ENCODE results near the gene ABCB9. TPM values are rescaled to one million over a fixed set of nuclear protein-coding genes. Genes with fewer than 3 reads are reported as not detected.
A peak's percentile ranks its signal among the peaks of the same experiment; 100 is the strongest.

Gene ABCB9
- total RNA-seq, 1 donor from 2014 or later: 4.2 TPM

DNA sequence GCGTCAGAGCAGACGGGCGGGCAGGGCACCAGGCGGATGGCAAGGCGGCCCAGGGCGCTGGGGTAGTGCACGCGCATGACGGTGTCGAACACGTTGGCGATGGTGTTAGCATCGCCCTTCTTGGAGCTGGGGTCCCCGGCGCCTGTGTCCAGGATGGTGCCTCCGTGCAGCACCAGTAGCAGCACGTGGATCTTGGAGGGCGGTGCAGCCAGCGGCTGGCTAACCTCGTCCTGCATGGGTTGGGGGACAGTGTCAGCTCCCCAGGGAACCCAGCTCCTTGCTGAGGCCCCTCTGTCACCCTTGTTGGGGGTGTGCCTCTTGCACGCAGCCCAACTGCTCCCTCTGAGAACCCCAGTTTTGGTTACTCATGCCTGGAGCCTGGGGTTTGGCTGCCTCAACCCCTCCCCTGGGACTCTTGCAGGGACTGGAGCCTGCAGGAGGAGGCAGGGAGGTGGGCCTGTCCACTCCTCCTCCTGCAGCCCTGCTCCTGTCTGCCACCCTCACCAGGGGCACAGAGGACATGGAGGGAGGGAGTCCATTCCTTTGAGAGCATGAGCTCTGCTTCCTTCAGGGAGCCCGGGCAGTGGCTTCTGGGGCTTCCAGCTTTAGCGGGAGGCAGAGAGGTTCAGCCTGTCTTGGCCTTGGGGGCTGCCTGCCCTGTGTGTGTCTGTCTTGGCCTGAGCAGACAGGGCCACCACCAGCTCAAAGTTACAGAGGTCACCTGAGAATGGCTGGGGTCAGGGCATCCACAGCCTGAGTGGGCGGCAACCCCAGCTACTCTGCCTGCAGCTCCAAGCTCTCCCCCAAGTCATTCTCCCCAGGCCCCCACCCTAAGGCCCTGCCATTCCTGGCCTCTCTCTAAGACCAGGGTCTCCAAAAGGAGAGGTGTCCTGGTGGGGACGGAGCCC, 31.3 kb upstream of the ABCB9 start:
- no peak for DNase-seq (ENCODE audit: extremely low spot score in 2 of 2)
- Histone ChIP-seq H3K4me3 (no peak overlapping the region), H3K4me1 (peaks cover 12% of the 10 kb centered on the region), H3K27ac (no peak overlapping the region), H3K9me3 (no peaks in the 10 kb centered on the region), H3K36me3 (peaks cover 0 to 24% of the 10 kb centered on the region in 2 donors), H3K27me3 (no peaks in the 10 kb centered on the region)
- intact Hi-C loops (cut with DNase I): no loop called here
- TF ChIP-seq POLR2AphosphoS5 (IDR thresholded peaks at IDR 0.05; ENCODE audit: insufficient read depth in 1 of 2, low read depth in 1 of 2) (no peak), POLR2A (IDR thresholded peaks at IDR 0.05) (no peak)

GRCh38 chr12:122996621-122997342, 30.5 kb upstream of the ABCB9 start:
- no peaks in the 10 kb centered on the region for H3K27me3 ChIP-seq
- no peak for DNase-seq (ENCODE audit: extremely low spot score in 2 of 2)
- no peaks in the 10 kb centered on the region for H3K9me3 ChIP-seq
- TF ChIP-seq CTCF (IDR thresholded peaks at IDR 0.05) (no peak), POLR2A (IDR thresholded peaks at IDR 0.05) (no peak), POLR2AphosphoS5 (IDR thresholded peaks at IDR 0.05; ENCODE audit: insufficient read depth in 1 of 2, low read depth in 1 of 2) (no peak)
- no peak overlapping the region for H3K27ac ChIP-seq
- no peak overlapping the region for H3K4me3 ChIP-seq
- peaks cover 12% of the 10 kb centered on the region for H3K4me1 ChIP-seq
- H3K36me3 ChIP-seq: peaks cover 0 to 24% of the 10 kb centered on the region in 2 donors
- intact Hi-C loops (cut with DNase I): no loop called here

GRCh38 chr12:122996188-122996601, 29.9 kb upstream of the ABCB9 start:
- TF ChIP-seq POLR2A (IDR thresholded peaks at IDR 0.05) (no peak), POLR2AphosphoS5 (IDR thresholded peaks at IDR 0.05; ENCODE audit: insufficient read depth in 1 of 2, low read depth in 1 of 2) (no peak), CTCF (IDR thresholded peaks at IDR 0.05) (no peak)
- intact Hi-C loops (cut with DNase I): no loop called here
- Histone ChIP-seq H3K36me3 (peaks cover 0 to 19% of the 10 kb centered on the region in 2 donors), H3K27me3 (no peaks in the 10 kb centered on the region), H3K4me1 (peaks cover 12% of the 10 kb centered on the region), H3K9me3 (no peaks in the 10 kb centered on the region), H3K4me3 (no peak overlapping the region), H3K27ac (peak overlapping the region; percentile 4)
- no peak for DNase-seq (ENCODE audit: extremely low spot score in 2 of 2)

DNA sequence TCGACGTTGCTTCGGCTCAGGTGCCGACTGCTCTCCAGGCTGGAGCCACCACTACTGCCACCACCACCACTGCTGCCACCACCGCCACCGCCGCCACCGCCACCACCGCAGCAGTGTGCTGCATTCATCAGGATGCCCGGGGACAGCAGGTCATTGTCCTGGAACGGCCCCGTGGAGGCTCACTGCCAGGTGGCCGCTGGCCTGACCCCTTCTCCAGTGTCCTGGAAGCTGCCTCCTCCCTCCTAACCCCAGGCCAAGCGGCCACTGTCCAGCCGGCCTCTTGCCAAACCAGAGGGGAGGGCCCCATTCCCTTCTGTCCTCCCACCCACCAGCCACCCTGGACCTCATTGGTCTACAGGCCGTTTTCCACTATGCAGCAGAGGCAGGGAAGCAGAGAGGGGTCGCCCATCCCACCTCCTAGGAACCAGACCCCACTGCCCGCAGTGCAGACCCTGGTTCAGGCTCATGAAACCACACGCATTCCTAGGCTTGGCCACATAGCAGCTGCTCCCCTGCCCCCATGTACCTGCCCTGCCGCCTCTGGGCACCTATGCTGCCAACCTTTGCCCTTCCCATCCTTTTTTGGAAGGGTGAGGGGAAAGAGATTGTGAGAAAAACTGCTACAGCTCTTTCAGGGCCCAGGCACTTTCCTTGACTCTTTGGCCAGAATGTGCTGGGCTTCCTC, 29.4 kb upstream of the ABCB9 start:
- intact Hi-C loops (cut with DNase I): loop anchor here (2.0 kb wide), 1 partner anchor 55 kb away; no protein-coding TSS in a partner anchor
- DNase-seq (ENCODE audit: extremely low spot score in 2 of 2): no peak
- no peak for TF ChIP-seq POLR2A (IDR thresholded peaks at IDR 0.05)
- TF ChIP-seq POLR2AphosphoS5 (IDR thresholded peaks at IDR 0.05; ENCODE audit: insufficient read depth in 1 of 2, low read depth in 1 of 2): no peak
- no peak for TF ChIP-seq CTCF (IDR thresholded peaks at IDR 0.05)
- Histone ChIP-seq H3K27ac (peak overlapping the region; percentile 4), H3K9me3 (no peaks in the 10 kb centered on the region), H3K4me1 (peaks cover 12% of the 10 kb centered on the region), H3K27me3 (no peaks in the 10 kb centered on the region), H3K4me3 (no peak overlapping the region), H3K36me3 (peaks cover 0 to 13% of the 10 kb centered on the region in 2 donors)
